ENCODE results near the gene GPR55.

DNA sequence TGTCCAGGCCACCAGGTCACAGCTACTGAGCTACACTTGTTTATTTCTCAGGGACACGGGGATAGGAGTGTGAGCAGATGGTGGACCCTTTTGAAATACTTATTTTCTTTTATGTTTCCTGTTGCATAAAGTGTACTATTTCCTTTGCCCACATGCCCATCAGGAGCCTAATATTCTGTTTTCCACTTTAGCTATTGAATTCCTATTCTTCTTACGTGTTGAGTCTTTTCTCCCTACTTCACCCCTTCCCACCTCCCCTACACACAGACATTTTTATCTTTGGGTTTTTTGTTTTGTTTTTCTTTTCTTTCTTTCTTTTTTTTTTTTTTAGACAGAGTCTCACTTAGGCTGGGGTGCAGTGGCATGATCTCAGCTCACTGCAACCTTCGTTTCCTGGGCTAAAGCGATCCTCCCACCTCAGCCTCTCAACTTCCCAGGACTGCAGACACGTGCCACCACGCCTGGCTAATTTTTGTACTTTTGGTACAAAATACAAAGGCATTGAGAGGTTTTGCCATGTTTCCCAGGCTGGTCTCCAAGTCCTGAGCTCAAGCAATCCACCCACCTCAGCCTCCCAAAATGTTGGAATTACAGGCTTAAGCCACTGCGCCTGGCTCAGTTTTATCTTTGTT lies 5.2 kb upstream of the GPR55 start:
- TF ChIP-seq, protein P1, sequence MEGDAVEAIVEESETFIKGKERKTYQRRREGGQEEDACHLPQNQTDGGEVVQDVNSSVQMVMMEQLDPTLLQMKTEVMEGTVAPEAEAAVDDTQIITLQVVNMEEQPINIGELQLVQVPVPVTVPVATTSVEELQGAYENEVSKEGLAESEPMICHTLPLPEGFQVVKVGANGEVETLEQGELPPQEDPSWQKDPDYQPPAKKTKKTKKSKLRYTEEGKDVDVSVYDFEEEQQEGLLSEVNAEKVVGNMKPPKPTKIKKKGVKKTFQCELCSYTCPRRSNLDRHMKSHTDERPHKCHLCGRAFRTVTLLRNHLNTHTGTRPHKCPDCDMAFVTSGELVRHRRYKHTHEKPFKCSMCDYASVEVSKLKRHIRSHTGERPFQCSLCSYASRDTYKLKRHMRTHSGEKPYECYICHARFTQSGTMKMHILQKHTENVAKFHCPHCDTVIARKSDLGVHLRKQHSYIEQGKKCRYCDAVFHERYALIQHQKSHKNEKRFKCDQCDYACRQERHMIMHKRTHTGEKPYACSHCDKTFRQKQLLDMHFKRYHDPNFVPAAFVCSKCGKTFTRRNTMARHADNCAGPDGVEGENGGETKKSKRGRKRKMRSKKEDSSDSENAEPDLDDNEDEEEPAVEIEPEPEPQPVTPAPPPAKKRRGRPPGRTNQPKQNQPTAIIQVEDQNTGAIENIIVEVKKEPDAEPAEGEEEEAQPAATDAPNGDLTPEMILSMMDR (conservative IDR thresholded peaks at IDR 0.05; ENCODE audit: low read depth, low read length): no peak
- no peak for TF ChIP-seq RFX5 (IDR thresholded peaks at IDR 0.05; ENCODE audit: low read depth, low read length)
- TF ChIP-seq FOS (IDR thresholded peaks at IDR 0.05; ENCODE audit: low read depth, low read length): no peak
- no peak for TF ChIP-seq NFE2L2 (IDR thresholded peaks at IDR 0.05; ENCODE audit: low read depth, low read length)
- no peak for TF ChIP-seq MXI1 (IDR thresholded peaks at IDR 0.05; ENCODE audit: borderline replicate concordance, low read depth, low read length)
- no peak for TF ChIP-seq BHLHE40 (IDR thresholded peaks at IDR 0.05; ENCODE audit: low read depth, low read length)
- TF ChIP-seq RCOR1 (IDR thresholded peaks at IDR 0.05; ENCODE audit: insufficient replicate concordance, low read length): no peak

Measured in IMR-90 (cell line).